AG04449 (cell line): ENCODE data around the gene PITX1.

ENCODE experiments used
- CTCF ChIA-PET: fragments of 350-600 bp; formaldehyde crosslinking; extraction: SDS; loops from one replicate; lab custom pipeline; 2021; ENCODE audit warnings: antibody characterized with exemption; lab: Yijun Ruan, JAX
- POLR2A ChIA-PET: fragments of 400-600, 350-600 bp; formaldehyde crosslinking; extraction: SDS; loops from one replicate; lab custom pipeline; 2020; ENCODE audit warnings: antibody characterized with exemption, inconsistent platforms; lab: Yijun Ruan, JAX
- DNase-seq: peaks from one replicate; pipeline ENCODE4 v3.0.0-alpha.2; 2010; ENCODE audit warnings: low read depth, low spot score
- H3K4me3 ChIP-seq: 2 replicates; pipeline ENCODE4 v1.5.1; 2011; ENCODE audit warnings: low read depth, mild to moderate bottlenecking, control low read depth, low read length
- TF ChIP-seq, protein P1 (sequence below): IDR thresholded peaks from one replicate; pipeline ENCODE4 v1.5.1; 2011; ENCODE audit warnings: mild to moderate bottlenecking, moderate library complexity, low read length, control low read depth, inconsistent platforms; ENCODE audit not compliant: insufficient read depth; ENCODE audit errors: missing control alignments

PITX1 gene

DNA sequence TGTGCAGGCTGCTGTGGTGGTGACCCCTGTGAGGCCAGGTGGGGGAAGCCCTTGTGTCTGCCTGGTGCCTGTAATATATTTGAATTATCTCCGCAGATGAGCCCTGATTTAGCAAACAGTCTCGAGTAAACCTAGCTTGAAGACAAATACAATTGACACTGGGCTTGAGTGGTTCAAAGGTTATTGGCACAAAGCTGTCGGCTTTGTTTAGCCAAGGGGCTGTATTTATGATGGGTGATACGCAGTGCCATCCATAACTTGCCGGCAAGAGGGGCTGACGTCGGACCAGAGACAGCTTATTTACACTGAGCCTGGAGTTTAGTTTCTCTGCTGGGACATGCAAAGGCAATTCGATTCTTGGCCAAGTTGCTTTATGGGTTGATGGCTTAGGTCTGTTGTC lies 20.0 kb upstream of the PITX1 start:
- TF ChIP-seq, protein P1, sequence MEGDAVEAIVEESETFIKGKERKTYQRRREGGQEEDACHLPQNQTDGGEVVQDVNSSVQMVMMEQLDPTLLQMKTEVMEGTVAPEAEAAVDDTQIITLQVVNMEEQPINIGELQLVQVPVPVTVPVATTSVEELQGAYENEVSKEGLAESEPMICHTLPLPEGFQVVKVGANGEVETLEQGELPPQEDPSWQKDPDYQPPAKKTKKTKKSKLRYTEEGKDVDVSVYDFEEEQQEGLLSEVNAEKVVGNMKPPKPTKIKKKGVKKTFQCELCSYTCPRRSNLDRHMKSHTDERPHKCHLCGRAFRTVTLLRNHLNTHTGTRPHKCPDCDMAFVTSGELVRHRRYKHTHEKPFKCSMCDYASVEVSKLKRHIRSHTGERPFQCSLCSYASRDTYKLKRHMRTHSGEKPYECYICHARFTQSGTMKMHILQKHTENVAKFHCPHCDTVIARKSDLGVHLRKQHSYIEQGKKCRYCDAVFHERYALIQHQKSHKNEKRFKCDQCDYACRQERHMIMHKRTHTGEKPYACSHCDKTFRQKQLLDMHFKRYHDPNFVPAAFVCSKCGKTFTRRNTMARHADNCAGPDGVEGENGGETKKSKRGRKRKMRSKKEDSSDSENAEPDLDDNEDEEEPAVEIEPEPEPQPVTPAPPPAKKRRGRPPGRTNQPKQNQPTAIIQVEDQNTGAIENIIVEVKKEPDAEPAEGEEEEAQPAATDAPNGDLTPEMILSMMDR = no peak
- no peak overlapping the region for H3K4me3 ChIP-seq
- DNase-seq = no peak
- CTCF ChIA-PET = no interaction called here
- POLR2A ChIA-PET = no interaction called here

DNA sequence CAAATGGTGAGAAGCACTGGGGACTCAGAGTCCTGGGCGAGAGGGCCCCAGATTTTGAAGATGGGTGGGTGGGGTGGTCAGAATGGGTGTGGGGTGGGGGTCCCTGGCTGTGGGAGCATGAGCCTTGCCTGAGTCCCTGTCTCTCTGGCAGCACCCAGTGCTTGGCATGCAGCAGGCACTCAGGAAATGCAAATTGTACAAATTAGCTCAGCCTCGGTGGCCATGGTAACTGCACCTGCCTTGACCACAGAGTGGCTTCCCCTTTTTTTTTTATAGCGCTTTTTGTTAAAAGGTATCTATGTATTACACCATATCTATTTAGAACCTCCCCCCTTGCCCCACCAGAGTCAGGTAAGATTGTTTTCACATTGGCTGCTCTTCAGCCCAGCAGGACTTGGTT lies 19.2 kb upstream of the PITX1 start:
- CTCF ChIA-PET = no interaction called here
- POLR2A ChIA-PET = no interaction called here
- no peak for DNase-seq

DNA sequence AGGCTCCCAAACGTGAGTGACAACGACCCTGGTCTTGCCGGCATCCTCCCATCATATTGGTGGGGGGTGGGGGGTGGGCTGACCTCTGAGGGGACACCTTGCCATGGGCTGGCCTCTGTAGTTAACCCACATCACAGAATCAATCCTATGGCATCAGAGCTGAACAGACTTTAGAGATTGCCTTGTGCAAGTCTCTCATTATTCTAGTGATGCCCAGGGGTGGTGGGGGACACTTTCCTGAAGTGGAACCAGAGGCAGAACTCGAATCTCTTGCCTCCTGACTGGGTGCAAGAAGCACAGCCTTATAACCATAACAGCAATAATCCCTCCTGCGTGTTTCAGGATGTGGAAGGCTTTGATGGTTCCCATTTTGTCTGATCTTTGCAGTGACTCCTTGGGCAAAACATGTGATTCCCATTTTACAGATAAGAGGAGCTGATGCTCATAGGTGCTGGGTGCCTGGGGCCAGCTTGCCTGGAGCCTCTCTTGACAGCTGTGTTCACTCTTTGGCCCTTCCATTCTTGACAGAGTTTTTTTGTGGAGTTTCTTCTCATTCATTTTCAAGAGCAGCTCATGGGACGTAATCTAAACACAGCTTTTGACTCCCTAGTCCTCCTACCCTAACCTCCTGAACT lies 18.6 kb upstream of the PITX1 start:
- H3K4me3 ChIP-seq = no peak overlapping the region
- TF ChIP-seq, protein P1 = no peak
- CTCF ChIA-PET = no interaction called here
- POLR2A ChIA-PET = no interaction called here
- no peak for DNase-seq

More for the DNA sequence above, 19.2 kb upstream of the PITX1 start:
- no peak overlapping the region for H3K4me3 ChIP-seq
- TF ChIP-seq, protein P1 = no peak

DNA sequence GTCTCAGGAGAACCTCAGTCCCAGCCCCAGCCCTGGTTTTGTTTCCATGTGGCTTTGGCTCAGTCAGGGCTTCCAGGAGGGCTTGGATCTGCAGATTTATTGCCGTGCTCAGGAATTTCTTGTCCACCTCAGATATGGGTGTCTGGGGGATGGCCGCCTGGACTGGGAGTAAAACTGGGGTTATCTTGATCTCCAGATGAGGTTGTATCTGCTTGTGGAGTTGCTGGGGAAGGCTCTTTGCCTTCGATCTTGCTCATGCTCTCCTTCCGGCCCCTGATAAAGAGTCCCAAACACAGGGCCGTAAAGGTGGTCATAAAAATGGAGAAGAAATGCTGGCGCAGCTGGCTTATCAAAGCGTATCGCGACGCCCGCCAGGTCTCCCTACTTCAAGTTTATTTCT lies 17.8 kb upstream of the PITX1 start:
- DNase-seq = no peak
- no peak overlapping the region for H3K4me3 ChIP-seq
- TF ChIP-seq, protein P1 = no peak
- CTCF ChIA-PET = no interaction called here
- POLR2A ChIA-PET = no interaction called here

DNA sequence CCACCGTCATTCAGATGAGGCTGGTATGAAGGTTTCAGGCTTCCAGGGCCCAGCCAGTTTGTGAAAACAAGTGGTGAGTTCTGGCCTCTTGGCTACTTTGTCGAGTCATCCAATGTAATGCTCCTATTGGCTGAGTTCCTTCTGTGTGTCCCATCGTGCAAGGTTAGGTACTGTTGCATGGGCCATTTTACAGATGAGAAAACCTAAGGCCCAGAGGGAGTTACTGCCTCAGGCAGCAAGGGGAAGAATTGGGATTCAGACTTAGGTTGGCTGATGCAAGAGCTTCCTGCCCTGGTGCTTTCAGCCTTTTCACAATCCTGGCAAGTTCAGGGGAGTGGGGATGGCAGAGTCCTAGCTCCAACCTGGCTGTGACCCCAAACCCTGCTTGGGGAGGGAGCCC lies 17.4 kb upstream of the PITX1 start:
- CTCF ChIA-PET = no interaction called here
- POLR2A ChIA-PET = no interaction called here

DNA sequence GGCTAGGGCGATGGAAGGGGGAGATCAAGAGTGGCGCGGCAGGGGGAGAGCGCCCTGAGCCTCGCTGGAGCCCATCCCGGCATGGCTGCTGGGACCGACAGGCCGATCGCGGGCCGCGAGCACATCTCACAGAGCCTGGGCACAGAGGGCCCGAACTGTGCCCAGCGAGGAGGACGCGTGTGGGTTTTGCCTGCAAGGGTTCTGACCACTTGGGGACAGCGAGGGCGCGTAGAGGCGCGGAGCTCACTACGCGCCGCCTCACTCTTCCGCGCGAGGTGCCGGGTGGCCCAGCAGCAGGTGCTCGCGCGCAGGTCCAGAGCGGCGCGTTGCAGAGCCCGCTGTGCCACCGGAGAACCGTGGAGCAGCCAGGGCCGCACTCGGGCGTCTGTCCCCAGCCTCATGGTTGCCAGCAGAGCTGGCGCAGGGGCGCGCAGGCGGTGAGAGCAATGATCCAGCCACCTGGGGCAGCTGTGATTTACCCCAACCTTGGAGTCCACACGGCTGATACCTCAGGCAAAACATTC lies 16.3 kb upstream of the PITX1 start:
- DNase-seq = no peak

More for the DNA sequence above, 17.4 kb upstream of the PITX1 start:
- DNase-seq = no peak
- TF ChIP-seq, protein P1 = no peak
- no peak overlapping the region for H3K4me3 ChIP-seq

More for the DNA sequence above, 16.3 kb upstream of the PITX1 start:
- no peak overlapping the region for H3K4me3 ChIP-seq
- POLR2A ChIA-PET = no interaction called here
- CTCF ChIA-PET = no interaction called here
- TF ChIP-seq, protein P1 = no peak
